Nucleus accumbens (tissue), 56 donors: ENCODE results near the gene DPF1.

Source experiments
- DNase-seq, 56 donors: peaks; one replicate each; lab custom pipeline; 2025; lab: John Stamatoyannopoulos, UW

The DPF1 gene

DNA sequence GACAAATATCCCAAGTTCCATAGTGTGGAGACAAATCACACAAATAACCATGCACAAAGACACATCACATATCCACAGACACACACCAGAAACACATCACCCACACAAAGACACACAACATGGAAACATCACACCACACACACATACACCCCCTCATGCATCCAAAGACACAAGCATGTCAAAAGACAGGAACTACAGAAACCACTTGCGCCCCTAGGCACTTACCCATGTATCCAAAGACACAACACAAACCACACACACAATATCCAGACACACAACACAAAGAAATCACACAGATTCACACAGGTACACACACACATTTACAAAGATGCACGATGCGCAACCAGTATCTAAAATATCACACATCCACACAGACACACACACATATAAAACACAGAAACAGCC, 901 bp downstream of the DPF1 start:
- DNase-seq = no peak

DNA sequence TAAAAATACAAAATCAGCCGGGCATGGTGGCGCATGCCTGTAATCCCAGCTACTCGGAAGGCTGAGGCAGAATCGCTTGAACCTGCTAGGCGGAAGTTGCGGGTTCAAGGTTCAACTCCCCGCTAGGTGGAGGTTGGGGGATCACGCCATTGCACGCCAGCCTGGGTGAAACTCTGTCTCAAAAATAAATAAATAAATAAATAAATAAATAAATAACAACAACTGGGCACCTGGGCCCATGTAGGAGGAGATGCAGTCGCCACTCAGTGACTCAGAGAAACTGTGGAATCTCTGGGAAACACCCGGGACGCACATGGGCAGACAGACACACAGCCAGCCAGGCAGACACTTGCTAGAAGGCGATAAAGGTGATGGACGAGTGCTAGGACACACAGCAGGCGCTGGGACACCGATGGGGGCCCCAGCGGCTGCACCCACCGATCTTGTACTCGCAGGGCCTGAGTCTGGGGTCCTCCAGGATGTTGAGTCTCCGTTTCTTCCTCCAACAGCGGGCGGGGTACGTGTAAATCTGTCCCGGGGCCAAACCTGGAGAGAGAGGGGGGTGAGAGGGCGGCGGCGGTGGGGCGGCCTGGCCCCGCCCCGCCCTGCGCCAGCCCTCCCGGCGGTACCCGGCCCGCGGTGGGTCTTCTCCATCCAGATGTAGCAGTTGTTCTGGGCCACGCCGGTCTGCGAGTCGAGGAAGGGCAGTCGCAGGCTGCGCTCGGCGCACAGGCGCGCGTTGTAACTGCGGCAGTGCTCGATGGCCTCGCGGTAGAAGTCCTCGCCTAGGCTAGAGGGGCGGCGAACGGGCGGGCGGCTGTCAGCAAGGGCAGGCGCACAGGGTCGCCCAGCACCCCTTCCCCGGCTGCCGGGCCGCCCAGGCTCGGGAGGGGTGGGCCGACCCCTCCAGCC, 1.8 kb downstream of the DPF1 start:
- no peak for DNase-seq

DNA sequence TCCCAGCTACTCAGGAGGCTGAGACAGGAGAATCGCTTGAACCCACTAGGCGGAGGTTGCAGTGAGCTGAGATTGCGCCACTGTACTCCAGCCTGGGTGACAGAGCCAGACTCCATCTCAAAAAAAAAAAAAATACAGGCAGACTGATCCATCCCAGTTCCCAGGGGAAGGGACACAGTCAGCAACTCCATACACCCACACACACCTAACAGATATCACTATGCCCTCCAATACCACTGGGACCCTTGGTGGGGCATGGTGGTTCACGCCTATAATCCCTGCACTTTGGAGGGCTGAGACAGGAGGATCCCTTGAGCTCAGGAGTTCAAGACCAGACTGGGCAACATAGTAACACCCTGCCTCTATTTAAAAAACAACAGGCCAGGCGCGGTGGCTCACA, 2.6 kb downstream of the DPF1 start:
- no peak for DNase-seq

DNA sequence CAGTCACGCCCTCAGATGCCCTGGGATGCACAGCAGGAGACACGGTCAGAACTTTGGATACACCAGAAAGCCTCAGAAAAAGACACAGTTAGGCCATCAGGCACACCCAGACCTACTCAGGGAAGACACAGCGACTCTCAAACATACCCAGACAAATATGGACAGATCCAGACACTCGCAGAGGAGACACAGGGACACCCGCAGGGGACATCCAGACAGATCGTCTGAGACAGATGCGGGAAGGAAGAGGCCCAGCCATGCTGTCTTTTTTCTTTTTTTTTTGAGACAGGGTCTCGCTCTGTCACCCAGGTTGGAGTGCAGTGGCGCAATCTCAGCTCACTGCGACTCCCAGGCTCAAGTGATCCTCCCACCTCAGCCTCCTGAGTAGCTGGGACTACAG, 4.8 kb downstream of the DPF1 start:
- no peak for DNase-seq

DNA sequence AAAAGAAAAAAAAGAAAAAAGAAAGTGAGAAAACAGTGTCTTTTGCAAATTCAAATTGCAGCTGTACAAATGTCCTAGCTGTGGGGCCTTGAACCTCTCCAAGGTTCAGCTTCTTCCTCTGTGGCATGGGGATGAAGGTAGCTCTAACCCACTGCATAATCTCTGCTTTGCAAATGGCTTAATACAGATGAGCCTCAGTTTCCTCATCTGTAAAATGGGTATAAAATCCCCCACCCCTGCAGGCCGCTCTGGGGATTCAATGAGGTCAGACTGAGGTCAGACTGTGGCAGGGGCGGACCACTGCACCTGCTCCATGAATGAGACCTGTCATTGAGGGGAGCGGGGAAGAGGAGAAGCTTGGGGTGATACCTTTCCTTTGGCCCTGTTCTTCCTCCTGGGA, 5.8 kb downstream of the DPF1 start:
- no peak for DNase-seq

DNA sequence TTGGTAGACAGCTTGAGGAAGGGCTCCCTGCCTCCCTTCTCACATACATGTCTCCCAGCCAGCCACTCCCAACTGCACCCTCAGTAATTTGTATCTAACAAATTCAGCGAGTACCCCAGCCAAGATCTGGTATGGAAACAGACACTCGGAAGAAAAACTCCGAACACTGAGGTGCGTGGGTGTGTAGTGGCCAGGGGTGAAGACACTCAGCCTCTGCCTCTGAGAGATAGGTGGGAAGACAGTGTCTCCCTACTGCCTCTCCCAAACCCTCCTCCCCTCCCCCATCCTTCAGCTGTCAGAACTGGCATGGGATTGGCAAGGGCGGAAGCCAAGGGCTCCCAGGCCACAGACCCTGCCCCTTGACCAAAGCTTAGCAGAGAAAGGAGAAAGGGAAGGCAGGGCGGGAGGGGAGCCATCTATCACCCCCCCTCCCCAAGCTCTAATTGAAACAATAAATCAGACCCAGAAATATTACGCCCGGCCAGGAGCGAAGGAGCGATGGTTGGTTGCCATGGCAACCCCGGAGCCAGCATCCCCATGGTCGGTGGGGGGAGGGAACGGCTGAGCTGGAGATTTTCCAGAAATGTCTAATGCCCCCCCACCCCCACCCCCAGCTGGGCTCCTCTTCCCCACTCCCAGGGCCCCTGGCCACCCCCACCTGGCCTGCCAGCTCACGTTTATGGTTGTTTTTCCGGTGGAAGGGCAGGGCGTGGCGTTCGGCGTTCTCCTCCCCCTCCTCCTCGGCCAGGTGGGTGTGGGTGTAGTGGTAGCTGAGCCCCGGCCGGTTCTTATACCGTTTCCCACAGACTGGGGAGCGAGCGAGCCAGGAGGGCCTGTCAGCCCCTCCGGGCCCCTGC, 7.0 kb downstream of the DPF1 start:
- DNase-seq = peak in 9 of 56 donors; percentile 8 to 79 (median 35)

DNA sequence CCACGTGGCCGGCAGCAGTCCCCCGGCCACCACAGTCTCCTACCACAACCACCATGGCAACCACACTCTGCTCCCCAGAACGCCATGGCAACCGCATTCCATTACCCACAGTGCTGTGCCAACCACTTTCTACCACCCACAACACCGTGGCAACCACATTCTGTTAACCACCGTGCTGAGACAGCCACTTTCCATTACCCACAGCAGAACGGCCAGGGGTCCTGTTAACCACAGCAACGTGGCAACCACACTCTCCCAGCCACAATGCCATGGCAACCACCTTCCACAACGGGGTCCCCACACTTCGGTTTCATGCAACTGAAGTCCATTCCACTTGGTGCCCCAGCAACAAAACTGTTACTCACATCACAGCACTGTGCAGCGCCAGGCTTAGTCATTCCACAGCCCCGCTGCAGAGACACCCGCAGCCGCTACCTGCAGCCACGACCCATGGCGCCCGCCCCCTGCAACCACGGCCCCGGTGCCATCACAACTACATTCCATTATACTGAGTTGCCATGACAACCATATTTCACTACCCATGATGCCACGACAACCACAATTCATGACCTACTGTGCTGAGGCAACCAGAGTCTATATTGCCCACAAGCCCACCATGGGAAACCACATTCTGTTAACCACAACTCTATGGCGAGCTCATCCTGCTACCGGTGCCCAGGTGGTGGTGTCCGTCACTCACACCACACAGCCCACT, 10.0 kb downstream of the DPF1 start:
- DNase-seq = peak in 41 of 56 donors; percentile 23 to 81 (median 62)

DNA sequence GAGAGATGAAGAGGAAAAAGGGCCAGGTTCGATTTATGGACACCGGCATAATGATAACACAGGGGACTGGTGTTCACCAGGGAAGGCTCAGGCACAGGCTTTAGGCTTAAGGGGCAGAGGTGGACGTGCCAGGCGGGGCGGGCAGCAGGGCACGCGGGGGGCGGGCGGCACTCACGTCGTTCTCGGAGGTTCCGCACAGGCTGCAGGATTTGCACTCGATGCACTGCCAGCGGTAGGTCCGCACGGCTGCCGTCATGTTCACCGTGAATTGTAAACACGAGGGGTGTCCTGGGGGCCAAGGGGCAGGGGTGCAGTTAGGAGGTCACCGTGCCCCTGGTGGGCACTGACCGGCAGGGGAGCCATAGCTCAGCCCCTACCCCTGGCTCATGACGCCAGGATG, 10.6 kb downstream of the DPF1 start:
- DNase-seq = no peak

DNA sequence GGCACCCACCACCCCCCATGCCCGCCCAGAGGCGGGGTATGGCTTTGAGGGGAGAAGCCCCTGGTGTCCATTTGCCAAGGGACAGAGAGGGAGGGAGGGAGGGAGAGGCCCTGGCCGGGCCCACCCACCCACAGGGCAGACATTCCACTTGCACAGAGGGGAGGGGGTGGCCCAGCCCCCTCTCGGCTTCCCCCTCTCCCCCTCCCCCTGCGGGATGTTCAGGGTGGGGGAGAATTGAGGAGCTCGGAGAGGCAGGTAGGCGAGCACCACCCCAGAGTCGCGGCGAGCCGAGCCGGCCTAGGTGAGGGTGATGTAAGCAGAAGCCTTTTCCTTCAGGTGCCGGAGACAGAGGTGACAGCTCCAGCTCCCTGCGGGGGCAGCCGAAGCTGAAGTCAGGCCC, 12.3 kb downstream of the DPF1 start:
- DNase-seq = peak in 4 of 56 donors; percentile 6 to 40 (median 20)

DNA sequence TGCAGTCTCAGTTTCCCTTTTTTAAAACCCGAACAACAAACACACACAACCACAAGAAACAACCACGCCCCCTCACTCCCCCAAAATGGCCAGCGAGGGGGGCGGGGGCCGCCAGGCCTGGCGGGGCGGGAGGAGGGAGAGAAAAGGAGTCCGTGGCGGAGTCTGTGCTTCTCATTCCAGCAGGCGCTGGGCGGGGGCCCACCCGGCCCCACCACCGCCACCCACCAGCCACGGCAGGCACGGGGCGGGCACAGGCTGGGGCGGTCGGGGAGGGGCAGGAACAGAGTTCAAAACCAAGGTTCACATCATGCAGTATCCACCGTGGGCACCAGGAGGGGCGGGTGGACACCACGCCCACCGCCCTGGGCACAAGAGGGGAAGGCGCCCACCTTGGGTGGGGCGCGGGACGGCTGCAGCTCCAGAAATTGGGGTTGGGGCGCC, 12.9 kb downstream of the DPF1 start:
- DNase-seq = peak in 15 of 56 donors; percentile 5 to 67 (median 37)

DNA sequence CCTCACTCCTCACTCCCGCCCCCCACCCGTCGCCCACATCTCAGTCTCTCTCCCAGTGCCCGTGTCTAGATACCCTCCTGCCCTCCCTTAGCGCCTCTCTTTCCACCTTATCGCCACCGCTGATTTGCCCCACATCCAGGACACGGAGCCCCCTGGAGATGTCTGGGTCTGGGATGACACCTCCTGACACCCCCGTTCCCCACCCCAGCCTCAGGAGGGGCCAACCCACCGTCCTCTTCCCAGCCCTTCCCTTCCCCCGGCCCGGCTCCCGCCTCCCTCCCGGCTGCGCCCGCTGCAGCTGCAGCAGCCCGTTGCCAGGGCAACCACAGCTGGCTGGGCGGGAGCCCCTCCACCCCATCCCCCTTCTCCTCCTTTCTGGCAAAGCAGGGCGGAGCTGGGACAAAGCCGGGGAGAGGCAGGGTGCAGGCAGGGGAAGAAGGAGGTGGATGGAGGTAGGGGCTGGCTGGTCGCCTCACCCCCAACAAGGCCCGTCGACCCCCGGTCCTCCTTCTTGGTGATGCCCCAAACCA, 13.5 kb downstream of the DPF1 start:
- peak in 54 of 56 donors; percentile 32 to 91 (median 79) for DNase-seq

DNA sequence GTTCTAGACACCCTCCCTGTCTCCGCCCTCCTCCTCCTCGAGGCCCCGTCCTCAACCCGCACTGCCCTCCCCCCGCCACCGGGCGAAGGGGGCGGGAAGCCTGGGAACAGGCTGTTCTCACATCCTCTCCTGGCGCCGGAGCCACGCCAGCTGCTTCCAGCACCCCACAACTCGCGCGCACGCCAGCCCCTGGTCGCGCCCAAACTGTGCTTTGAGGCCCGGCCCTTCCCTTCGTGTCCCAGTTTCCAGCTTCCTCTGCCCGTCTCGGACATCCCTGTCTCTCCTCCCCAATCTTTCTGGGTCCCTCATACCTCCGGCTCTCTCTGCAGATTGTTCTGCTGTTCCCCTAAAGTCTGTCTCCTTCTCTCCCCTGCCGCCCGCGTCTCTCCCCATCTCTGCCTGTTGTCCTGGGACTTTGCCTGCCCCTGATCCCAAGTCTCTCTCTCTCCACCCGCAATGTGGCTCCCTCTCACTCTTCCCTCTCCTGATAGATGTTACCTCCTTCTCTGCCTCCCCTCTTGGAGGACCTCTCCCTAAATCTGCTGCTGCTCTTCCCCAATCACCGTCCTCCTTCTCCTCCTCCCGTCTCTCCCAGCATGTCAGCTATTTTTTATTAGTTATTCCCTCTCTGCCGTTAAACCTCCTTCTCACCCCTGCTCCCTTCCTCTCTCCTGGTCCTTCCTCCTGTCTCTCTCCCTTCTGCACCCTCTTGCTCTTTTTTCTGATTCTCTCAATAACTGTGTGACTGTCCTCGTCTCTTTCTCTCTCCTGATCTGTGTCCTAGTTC, 14.2 kb downstream of the DPF1 start:
- peak in 54 of 56 donors; percentile 30 to 89 (median 74) for DNase-seq

DNA sequence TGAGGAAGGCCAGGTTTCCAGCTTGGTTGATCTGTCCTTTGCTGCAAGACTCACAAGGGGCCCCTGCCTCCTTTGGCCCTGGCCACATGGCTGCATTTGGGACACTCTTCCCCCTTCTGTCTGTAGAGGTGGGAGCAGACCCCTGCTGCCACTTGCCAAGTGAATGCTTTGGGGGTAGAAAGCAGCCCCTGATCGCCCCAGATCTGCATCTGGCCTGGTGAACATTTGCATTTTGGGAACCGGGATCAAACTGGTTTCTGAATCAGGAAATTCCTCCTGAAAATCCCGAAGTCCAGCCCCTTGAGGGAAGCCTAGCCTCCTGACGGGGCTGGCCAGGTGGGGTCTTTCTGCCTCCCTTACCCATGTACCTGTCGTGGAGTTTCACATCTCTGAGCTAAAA, 14.9 kb downstream of the DPF1 start:
- peak in 2 of 56 donors; percentile 42 to 43 for DNase-seq

DNA sequence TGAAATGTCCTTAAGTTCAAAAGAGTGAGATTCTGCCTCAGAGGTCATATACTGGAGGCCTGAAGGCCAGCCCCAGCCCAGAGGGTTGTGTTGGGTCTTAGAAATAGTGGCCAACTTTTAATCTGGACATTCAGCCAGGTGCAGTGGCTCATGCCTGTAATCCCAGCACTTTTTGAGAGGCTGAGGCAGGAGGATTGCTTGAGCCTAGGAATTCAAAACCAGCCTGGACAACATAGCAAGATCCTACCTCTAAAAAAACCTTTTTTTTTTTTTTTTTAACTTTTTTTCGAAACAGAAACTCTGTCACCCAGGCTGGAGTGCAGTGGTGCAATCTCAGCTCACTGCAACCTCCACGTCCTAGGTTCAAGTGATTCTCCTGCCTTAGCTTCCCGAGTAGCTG, 15.5 kb downstream of the DPF1 start:
- no peak for DNase-seq

DNA sequence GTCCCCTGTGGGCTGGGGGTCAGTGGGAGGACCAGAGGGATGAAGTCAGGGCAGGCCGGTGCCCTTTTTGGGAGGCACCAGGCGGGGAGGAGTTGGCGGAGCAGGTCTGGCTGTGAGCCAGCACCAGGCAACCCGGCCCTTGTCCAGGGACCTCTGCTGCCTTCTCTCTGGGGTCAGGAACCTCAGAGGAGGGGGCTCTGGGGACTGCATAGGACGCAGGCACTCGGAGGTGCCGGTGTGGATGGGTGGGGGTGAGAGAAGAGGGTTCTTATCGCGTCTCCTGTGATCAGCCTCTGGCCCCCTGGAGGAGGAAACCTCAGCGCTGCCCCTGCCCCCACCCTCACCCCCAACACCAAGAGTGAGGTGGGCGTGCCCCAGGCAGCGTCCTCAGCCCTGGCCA, 16.5 kb downstream of the DPF1 start:
- peak in 1 of 56 donors; percentile 47 for DNase-seq

DNA sequence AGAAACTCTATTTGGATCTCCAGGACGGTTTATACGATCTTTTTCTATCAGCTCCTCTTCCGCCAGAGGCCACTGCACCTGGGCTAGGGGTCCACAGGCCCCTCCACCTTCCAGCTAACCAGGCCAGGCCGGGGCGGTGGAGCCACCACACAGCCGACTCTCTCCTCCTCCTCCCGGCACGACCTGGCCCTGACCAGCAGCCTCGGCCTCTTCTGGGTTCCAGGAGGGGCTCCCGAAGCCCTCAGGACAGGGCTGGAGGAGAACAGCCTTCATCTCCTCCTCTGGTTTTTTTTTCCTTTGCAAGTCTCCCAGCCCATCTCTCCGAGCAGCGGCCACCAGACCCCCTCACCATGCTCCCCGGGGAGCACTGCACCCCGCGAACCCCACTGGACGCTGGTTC, 17.1 kb downstream of the DPF1 start:
- DNase-seq = no peak

DNA sequence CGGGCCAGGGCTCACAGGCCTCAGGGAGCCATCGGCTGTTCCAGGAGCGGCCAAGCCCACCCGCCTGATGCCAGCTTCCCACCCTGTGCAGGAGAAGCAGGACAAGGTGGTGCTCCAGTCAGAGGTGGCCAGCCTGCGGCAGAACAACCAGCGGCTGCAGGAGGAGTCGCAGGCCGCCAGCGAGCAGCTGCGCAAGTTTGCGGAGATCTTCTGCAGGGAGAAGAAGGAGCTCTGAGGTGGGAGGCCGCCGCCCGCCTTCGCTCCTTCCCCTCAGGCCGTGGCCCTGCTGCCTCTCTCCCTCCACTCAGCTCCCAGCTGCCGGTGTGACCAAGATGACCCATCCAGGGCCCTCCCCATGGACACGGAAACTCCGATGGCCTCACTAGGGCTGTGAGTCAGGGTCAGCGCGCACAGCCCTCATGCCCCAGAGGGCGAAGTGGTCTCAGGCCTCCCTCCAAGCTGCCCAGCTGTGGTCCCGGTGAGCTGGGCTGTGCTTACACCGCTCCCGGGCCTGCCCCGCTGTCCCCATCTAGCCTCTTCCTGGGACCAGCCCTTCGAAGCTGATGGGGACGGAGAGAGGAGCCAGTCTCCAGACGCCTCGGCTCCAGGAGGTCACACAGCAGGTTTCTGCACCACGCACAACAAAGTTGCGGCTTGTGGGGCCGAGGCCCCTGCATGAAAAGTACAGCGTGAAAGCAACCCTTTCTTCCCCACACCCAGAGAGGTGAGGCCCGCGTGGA, 17.8 kb downstream of the DPF1 start:
- DNase-seq = no peak

DNA sequence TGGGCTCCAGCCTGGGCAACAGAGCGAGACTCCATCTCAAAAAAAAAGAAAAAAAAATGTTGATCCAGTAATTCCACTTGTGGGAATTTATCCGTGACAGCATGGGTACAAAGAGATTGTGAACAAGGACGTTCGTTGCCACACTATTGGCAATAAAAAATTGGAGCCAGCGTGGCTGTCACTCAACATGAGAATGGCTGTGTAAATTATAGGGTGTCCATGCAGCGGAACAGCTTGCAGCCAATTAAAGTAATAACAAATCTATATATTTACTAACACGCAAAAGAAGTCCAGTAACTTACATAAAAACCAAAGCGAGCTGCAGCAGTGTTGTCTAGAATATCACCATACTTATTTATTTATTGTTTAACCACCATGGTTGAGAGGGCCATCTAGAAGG, 19.3 kb downstream of the DPF1 start:
- DNase-seq = no peak

DNA sequence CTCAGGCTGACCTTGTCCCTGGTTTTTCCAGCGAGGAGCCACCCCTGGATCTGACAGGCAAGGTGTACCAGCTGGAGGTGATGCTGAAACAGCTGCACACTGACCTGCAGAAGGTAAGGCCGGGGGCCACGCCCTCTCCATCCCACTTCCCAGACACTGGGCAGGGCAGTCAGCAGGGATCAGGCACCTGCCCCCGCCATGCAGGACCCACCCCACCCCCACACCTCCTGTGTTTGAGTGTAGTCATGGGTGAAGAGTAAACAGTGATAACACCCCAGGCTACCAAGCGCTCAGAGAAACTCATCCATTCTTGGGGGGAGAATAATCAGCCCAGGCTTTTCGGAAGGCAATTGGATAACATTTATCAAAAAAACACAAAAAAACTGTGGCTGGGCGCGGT, 19.9 kb downstream of the DPF1 start:
- no peak for DNase-seq
